ENCODE data around the gene RAB36.
A peak's percentile ranks its signal among the peaks of the same experiment; 100 is the strongest.

Gene RAB36

GRCh38 chr22:23161029-23161428 lies 15.8 kb downstream of the RAB36 start:
- DNase-seq = no peak

- DNase-seq = no peak
These were observed 16.3 kb downstream of the RAB36 start for GRCh38 chr22:23161574-23161973.

GRCh38 chr22:23163665-23164064 lies 18.4 kb downstream of the RAB36 start:
- no peak for DNase-seq

- no peak for DNase-seq
These were observed 18.8 kb downstream of the RAB36 start for GRCh38 chr22:23164091-23164490.

GRCh38 chr22:23166042-23166831 lies 21.0 kb downstream of the RAB36 start:
- no peak for DNase-seq

GRCh38 chr22:23166841-23167616 lies 21.8 kb downstream of the RAB36 start:
- no peak for DNase-seq

- no peak for DNase-seq
These were observed 23.2 kb downstream of the RAB36 start for GRCh38 chr22:23168391-23169042.

- DNase-seq = no peak
These were observed 23.7 kb downstream of the RAB36 start for GRCh38 chr22:23169043-23169406.

- DNase-seq = no peak
These were observed 30.8 kb downstream of the RAB36 start for GRCh38 chr22:23175817-23176644.

GRCh38 chr22:23176645-23177027 lies 31.4 kb downstream of the RAB36 start:
- DNase-seq = no peak

- no peak for DNase-seq
These were observed 31.9 kb downstream of the RAB36 start for GRCh38 chr22:23177197-23177596.

- peak; percentile 43 for DNase-seq
These were observed 33.4 kb downstream of the RAB36 start for GRCh38 chr22:23178512-23179254.

GRCh38 chr22:23179381-23180299 lies 34.4 kb downstream of the RAB36 start:
- DNase-seq = no peak

- DNase-seq = peak; percentile 45
These were observed 35.1 kb downstream of the RAB36 start, which contains the start of gene BCR for GRCh38 chr22:23180301-23180892. Gene BCR (plus strand): TSS chr22:23180509. CDS start chr22:23180961, 452 bp downstream.

- DNase-seq = no peak
These were observed 35.8 kb downstream of the RAB36 start for GRCh38 chr22:23180893-23181720.

GRCh38 chr22:23181721-23182308 lies 36.5 kb downstream of the RAB36 start:
- no peak for DNase-seq

- DNase-seq = peak; percentile 21
These were observed 37.2 kb downstream of the RAB36 start for GRCh38 chr22:23182309-23183060.

GRCh38 chr22:23183061-23183698 lies 37.9 kb downstream of the RAB36 start:
- no peak for DNase-seq

All from activated CD4-positive, alpha-beta T cell treated with anti-CD3 and anti-CD28 coated beads for 1 hour (primary cell).